OCI-LY1 (cell line): ENCODE results near the gene HSF5.

Experiments
- EZH2 ChIP-seq: fragments of 200-600 bp; sonication (generic), shearing (Covaris generic); IDR thresholded peaks from 2 replicates; pipeline ENCODE4 v1.8.0; 2017; ENCODE audit warnings: borderline replicate concordance, mixed run types, mild to moderate bottlenecking, antibody characterized with exemption, low read length, moderate library complexity, mixed read lengths
- TF ChIP-seq, protein P1 (sequence below): fragments of 200-600 bp; sonication (generic), shearing (Covaris generic); IDR thresholded peaks from 2 replicates; pipeline ENCODE4 v1.5.1; 2017; ENCODE audit warnings: mild to moderate bottlenecking, antibody characterized with exemption, low read length, moderate library complexity, mixed read lengths

DNA sequence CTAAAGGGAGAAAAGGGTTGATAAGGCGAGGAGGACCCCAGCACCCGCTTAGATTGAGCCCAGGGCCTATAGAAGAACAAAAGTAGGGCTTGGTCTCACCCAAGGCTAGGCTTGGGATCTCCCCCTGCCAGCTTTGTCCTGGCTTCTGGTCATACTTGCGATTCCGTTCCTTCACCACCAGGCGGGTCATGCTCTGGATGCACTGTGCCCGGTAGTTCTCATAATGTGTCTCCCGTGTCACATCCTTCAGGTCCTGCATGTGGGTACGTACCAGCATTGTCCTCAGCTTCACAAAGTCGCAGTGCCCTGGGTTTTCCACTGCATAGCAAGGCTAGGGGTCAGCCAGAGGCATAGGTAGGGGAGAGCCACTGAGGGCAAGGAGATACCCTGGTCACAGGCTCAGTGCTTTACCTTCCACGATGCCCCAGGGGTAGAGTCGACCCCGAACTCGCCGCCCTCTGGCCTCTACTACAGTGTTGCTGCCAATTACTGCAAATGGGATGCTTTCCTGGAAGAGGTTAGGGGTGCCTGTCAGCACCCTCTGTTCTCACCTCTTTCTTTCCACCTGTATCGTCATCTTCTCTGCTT is 32.7 kb upstream of the HSF5 start:
- TF ChIP-seq, protein P1, sequence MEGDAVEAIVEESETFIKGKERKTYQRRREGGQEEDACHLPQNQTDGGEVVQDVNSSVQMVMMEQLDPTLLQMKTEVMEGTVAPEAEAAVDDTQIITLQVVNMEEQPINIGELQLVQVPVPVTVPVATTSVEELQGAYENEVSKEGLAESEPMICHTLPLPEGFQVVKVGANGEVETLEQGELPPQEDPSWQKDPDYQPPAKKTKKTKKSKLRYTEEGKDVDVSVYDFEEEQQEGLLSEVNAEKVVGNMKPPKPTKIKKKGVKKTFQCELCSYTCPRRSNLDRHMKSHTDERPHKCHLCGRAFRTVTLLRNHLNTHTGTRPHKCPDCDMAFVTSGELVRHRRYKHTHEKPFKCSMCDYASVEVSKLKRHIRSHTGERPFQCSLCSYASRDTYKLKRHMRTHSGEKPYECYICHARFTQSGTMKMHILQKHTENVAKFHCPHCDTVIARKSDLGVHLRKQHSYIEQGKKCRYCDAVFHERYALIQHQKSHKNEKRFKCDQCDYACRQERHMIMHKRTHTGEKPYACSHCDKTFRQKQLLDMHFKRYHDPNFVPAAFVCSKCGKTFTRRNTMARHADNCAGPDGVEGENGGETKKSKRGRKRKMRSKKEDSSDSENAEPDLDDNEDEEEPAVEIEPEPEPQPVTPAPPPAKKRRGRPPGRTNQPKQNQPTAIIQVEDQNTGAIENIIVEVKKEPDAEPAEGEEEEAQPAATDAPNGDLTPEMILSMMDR: peak; percentile 52
- no peak for TF ChIP-seq EZH2
